DND-41 (cell line): Measurements from ENCODE around the gene HENMT1.

Experiments used
- ATAC-seq: fragments of 200-7000 bp; cut with Tn5 transposase; 3 replicates; pipeline ENCODE4 v1.9.1; 2021; ENCODE audit warnings: low read depth; ENCODE audit not compliant: insufficient read depth
- DNase-seq: peaks from one replicate; pipeline ENCODE4 v3.0.0-alpha.2; 2020
- H2AFZ ChIP-seq: 2 replicates; pipeline ENCODE4 v1.6.0; 2012; ENCODE audit warnings: low read depth, low read length
- H3K27ac ChIP-seq: 2 replicates; pipeline ENCODE4 v1.5.1; 2012; ENCODE audit warnings: low read length, inconsistent platforms
- H3K27me3 ChIP-seq: fragments of 200-600 bp; sonication (generic); 2 replicates; pipeline ENCODE4 v1.6.0; 2012; ENCODE audit warnings: low read length, mild to moderate bottlenecking, inconsistent platforms; ENCODE audit not compliant: insufficient read depth, poor library complexity
- H3K36me3 ChIP-seq: 2 replicates; pipeline ENCODE4 v1.5.1; 2012; ENCODE audit warnings: low read length, inconsistent platforms; ENCODE audit not compliant: insufficient read depth
- H3K4me1 ChIP-seq: 2 replicates; pipeline ENCODE4 v1.5.1; 2012; ENCODE audit warnings: mild to moderate bottlenecking, low read length; ENCODE audit not compliant: insufficient read depth
- H3K4me2 ChIP-seq: 2 replicates; pipeline ENCODE4 v1.6.0; 2012; ENCODE audit warnings: mild to moderate bottlenecking, moderate library complexity, low read length, inconsistent platforms; ENCODE audit not compliant: insufficient read depth
- H3K4me3 ChIP-seq, 2 experiments: fragments of 200-600 bp in 1 of 2; shearing (Covaris generic) in 1 of 2; 2 replicates each; pipeline ENCODE4 v1.5.1; 2012 to 2016; ENCODE audit warnings: inconsistent platforms in 2 of 2, low read length in 2 of 2, mild to moderate bottlenecking in 2 of 2, low read depth in 1 of 2, moderate library complexity in 1 of 2
- H3K79me2 ChIP-seq: 2 replicates; pipeline ENCODE4 v1.6.0; 2012; ENCODE audit warnings: low read length, inconsistent platforms; ENCODE audit not compliant: insufficient read depth
- H3K9ac ChIP-seq: 2 replicates; pipeline ENCODE4 v1.6.0; 2012; ENCODE audit warnings: low read depth, mild to moderate bottlenecking, inconsistent platforms, low read length, moderate library complexity
- H3K9me3 ChIP-seq: 2 replicates; pipeline ENCODE4 v1.5.1; 2012; ENCODE audit warnings: low read length, moderate library complexity, mild to moderate bottlenecking, inconsistent platforms; ENCODE audit not compliant: insufficient read depth, severe bottlenecking
- H4K20me1 ChIP-seq: 2 replicates; pipeline ENCODE4 v1.6.0; 2012; ENCODE audit warnings: low read length; ENCODE audit not compliant: insufficient read depth
- CTCF ChIP-seq: IDR thresholded peaks from 2 replicates; pipeline ENCODE4 v1.5.1; 2012; ENCODE audit warnings: borderline replicate concordance, low read length, moderate library complexity, mild to moderate bottlenecking; ENCODE audit not compliant: poor library complexity, severe bottlenecking; ENCODE audit errors: extremely low read depth
- EZH2 ChIP-seq: IDR thresholded peaks from 3 replicates; pipeline ENCODE4 v1.6.1; 2012; ENCODE audit warnings: borderline replicate concordance, low read depth, mild to moderate bottlenecking, moderate library complexity, low read length, inconsistent platforms; ENCODE audit not compliant: severe bottlenecking

Gene HENMT1

GRCh38 chr1:108664481-108664880, 3.6 kb upstream of the HENMT1 start:
- TF ChIP-seq CTCF (no peak), EZH2 (no peak)
- Histone ChIP-seq H3K27me3 (no peaks in the 10 kb centered on the region), H3K4me3 (no peak overlapping the region), H4K20me1 (no peaks in the 10 kb centered on the region), H2AFZ (no peak overlapping the region), H3K9me3 (no peaks in the 10 kb centered on the region), H3K4me1 (peaks cover 17% of the 10 kb centered on the region), H3K27ac (no peak overlapping the region), H3K4me2 (no peak overlapping the region), H3K9ac (no peak overlapping the region), H3K36me3 (no peaks in the 10 kb centered on the region), H3K79me2 (peaks cover 17% of the 10 kb centered on the region)
- no peak for DNase-seq
- ATAC-seq: no peak

- H3K9ac ChIP-seq: no peak overlapping the region
- H3K9me3 ChIP-seq: no peaks in the 10 kb centered on the region
- ATAC-seq (no peak), DNase-seq (no peak)
- H3K36me3 ChIP-seq: no peaks in the 10 kb centered on the region
- H4K20me1 ChIP-seq: no peaks in the 10 kb centered on the region
- no peaks in the 10 kb centered on the region for H3K27me3 ChIP-seq
- no peak overlapping the region for H3K4me2 ChIP-seq
- H2AFZ ChIP-seq: no peak overlapping the region
- no peak for TF ChIP-seq EZH2
- TF ChIP-seq CTCF: no peak
- H3K4me3 ChIP-seq: no peak overlapping the region
- H3K79me2 ChIP-seq: peaks cover 24% of the 10 kb centered on the region
- H3K4me1 ChIP-seq: peaks cover 23% of the 10 kb centered on the region
- no peak overlapping the region for H3K27ac ChIP-seq
Observed at GRCh38 chr1:108663074-108663473, 2.2 kb upstream of the HENMT1 start.

GRCh38 chr1:108657356-108658080, 3.4 kb downstream of the HENMT1 start:
- no peak for ATAC-seq
- no peak overlapping the region for H3K4me3 ChIP-seq

More at GRCh38 chr1:108657356-108658080, 3.4 kb downstream of the HENMT1 start:
- Histone ChIP-seq H4K20me1 (no peaks in the 10 kb centered on the region), H3K4me2 (no peak overlapping the region), H3K9me3 (no peaks in the 10 kb centered on the region), H3K36me3 (peaks cover 6% of the 10 kb centered on the region; the same call in 1 of the 2 replicates), H2AFZ (no peak overlapping the region), H3K79me2 (peaks cover 24% of the 10 kb centered on the region), H3K27ac (no peak overlapping the region), H3K27me3 (no peaks in the 10 kb centered on the region), H3K4me1 (peaks cover 21% of the 10 kb centered on the region), H3K9ac (no peak overlapping the region)
- no peak for DNase-seq
- TF ChIP-seq CTCF: no peak
- TF ChIP-seq EZH2: no peak
